Smooth muscle cell of the brain vasculature (primary cell): Measurements from ENCODE around the gene NGDN.
"Not testable (repeated sequence)": the region's sequence is repeated elsewhere in the genome, so short reads cannot be mapped to it uniquely, and the experiment has no call there.

Source experiments
- DNase-seq: peaks from one replicate; pipeline ENCODE4 v3.0.0-alpha.2; 2012; ENCODE audit warnings: low read depth, low spot score

Gene NGDN

GRCh38 chr14:23438101-23438971 is 31.2 kb upstream of the NGDN start:
- DNase-seq: no peak

GRCh38 chr14:23439107-23439835 is 30.2 kb upstream of the NGDN start:
- DNase-seq: no peak

- DNase-seq: no peak
Observed at GRCh38 chr14:23441076-23441475, 28.4 kb upstream of the NGDN start.

- no peak for DNase-seq
Observed at GRCh38 chr14:23442721-23443356, 26.7 kb upstream of the NGDN start.

GRCh38 chr14:23443411-23443812 is 26.1 kb upstream of the NGDN start:
- no peak for DNase-seq

GRCh38 chr14:23443881-23444280 is 25.6 kb upstream of the NGDN start:
- DNase-seq: no peak

- no peak for DNase-seq
Observed at GRCh38 chr14:23444314-23444713, 25.2 kb upstream of the NGDN start.

GRCh38 chr14:23445773-23446172 is 23.7 kb upstream of the NGDN start:
- DNase-seq: no peak

- no peak for DNase-seq
Observed at GRCh38 chr14:23446291-23446851, 23.1 kb upstream of the NGDN start.

- no peak for DNase-seq
Observed at GRCh38 chr14:23447361-23448350, 21.8 kb upstream of the NGDN start.

- no peak for DNase-seq
Observed at GRCh38 chr14:23449314-23449713, 20.2 kb upstream of the NGDN start.

GRCh38 chr14:23450379-23450778 is 19.1 kb upstream of the NGDN start:
- no peak for DNase-seq

- no peak for DNase-seq
Observed at GRCh38 chr14:23452237-23452636, 17.3 kb upstream of the NGDN start.

GRCh38 chr14:23454445-23454856 is 15.1 kb upstream of the NGDN start:
- DNase-seq: no peak

- not testable (repeated sequence) for DNase-seq
Observed at GRCh38 chr14:23456883-23457586, 12.5 kb upstream of the NGDN start.

GRCh38 chr14:23457587-23458445 is 11.7 kb upstream of the NGDN start:
- no peak for DNase-seq

GRCh38 chr14:23460960-23461359 is 8.5 kb upstream of the NGDN start:
- no peak for DNase-seq

GRCh38 chr14:23464700-23465099 is 4.8 kb upstream of the NGDN start:
- DNase-seq: no peak

- no peak for DNase-seq
Observed at GRCh38 chr14:23465261-23465660, 4.2 kb upstream of the NGDN start.
